GM12865 (cell line): ENCODE results near the gene ACKR4.

Experiments
- DNase-seq: peaks from one replicate; pipeline ENCODE4 v3.0.0; 2010; ENCODE audit warnings: low read depth
- H3K4me3 ChIP-seq: 2 replicates; pipeline ENCODE4 v1.5.1; 2011; ENCODE audit warnings: mild to moderate bottlenecking, low read depth, low read length, control low read depth
- CTCF ChIP-seq: IDR thresholded peaks from 2 replicates; pipeline ENCODE4 v1.5.1; 2011; ENCODE audit warnings: low read length, control low read depth, low read depth, inconsistent platforms; ENCODE audit not compliant: insufficient read depth; ENCODE audit errors: missing control alignments

ACKR4 gene

GRCh38 chr3:132569153-132569552 is 27.9 kb upstream of the ACKR4 start:
- no peak for TF ChIP-seq CTCF
- DNase-seq, result no peak
- no peak overlapping the region for H3K4me3 ChIP-seq

GRCh38 chr3:132569580-132569979 is 27.5 kb upstream of the ACKR4 start:
- no peak for TF ChIP-seq CTCF
- no peak overlapping the region for H3K4me3 ChIP-seq
- DNase-seq, result no peak

- no peak for DNase-seq
- TF ChIP-seq CTCF, result no peak
- no peak overlapping the region for H3K4me3 ChIP-seq
Measured at GRCh38 chr3:132570016-132570415, 27.1 kb upstream of the ACKR4 start.

- TF ChIP-seq CTCF, result no peak
- no peak overlapping the region for H3K4me3 ChIP-seq
- DNase-seq, result no peak
Measured at GRCh38 chr3:132573797-132574211, 23.3 kb upstream of the ACKR4 start.

- no peak for TF ChIP-seq CTCF
- H3K4me3 ChIP-seq, result no peak overlapping the region
- DNase-seq, result no peak
Measured at GRCh38 chr3:132587401-132587800, 9.7 kb upstream of the ACKR4 start.

- no peak for TF ChIP-seq CTCF
- DNase-seq, result no peak
- H3K4me3 ChIP-seq, result no peak overlapping the region
Measured at GRCh38 chr3:132592216-132592615, 4.9 kb upstream of the ACKR4 start.

- no peak for DNase-seq
- H3K4me3 ChIP-seq, result no peak overlapping the region
- no peak for TF ChIP-seq CTCF
Measured at GRCh38 chr3:132593241-132593946, 3.7 kb upstream of the ACKR4 start.
